DMS114 treated with DMSO at 0.1 percent for 48 hours (cell line): ENCODE measurements around the gene PRR16.

Source experiments
- DNase-seq: peaks from one replicate; lab custom pipeline; 2025; ENCODE audit not compliant: unreplicated experiment; lab: John Stamatoyannopoulos, UW

Gene PRR16

GRCh38 chr5:120512791-120513650 is 48.9 kb downstream of the PRR16 start:
- no peak for DNase-seq

DNA sequence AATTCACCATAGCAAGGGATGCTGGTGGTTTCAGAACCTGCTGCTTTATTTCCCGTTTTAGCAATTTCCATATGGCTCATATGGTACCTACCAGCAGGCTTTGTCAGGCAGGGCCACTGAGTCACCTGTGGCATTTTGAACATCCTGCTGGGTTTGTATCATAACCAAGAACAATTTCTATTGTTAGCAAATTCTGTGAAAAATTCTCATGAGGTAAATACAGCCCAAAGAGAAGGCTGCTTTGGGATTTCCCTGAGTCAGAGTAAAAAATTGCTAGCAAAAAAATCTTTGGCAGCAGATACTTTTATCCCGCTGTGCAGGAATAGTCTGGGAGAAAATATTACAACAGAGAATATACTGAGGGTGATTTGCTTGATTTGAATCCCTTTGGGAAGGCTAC is 52.7 kb downstream of the PRR16 start:
- DNase-seq, result no peak

GRCh38 chr5:120517607-120518252 is 53.6 kb downstream of the PRR16 start:
- no peak for DNase-seq

DNA sequence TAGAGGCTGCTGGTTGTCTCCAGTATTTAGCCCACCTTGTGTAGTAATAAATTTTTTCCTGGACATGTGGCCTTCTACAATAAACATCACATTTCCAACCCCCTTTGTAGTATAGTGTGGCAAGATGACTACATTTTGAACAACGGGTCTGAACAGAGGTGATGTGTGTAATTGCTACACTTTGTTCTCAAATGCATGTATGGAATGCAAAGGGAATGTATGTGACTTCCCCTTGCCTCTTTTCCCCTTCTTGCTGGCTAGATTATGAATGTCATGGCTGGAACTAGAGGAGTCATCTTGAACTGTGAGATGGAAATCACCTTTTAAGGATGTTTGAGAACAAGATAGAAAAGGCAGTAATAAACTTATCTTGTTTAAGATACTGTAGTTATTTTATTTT is 54.5 kb downstream of the PRR16 start:
- DNase-seq, result no peak

GRCh38 chr5:120527251-120527650 is 63.2 kb downstream of the PRR16 start:
- no peak for DNase-seq

GRCh38 chr5:120528609-120529008 is 64.5 kb downstream of the PRR16 start:
- no peak for DNase-seq

- no peak for DNase-seq
Observed at GRCh38 chr5:120529386-120529785, 65.3 kb downstream of the PRR16 start.

DNA sequence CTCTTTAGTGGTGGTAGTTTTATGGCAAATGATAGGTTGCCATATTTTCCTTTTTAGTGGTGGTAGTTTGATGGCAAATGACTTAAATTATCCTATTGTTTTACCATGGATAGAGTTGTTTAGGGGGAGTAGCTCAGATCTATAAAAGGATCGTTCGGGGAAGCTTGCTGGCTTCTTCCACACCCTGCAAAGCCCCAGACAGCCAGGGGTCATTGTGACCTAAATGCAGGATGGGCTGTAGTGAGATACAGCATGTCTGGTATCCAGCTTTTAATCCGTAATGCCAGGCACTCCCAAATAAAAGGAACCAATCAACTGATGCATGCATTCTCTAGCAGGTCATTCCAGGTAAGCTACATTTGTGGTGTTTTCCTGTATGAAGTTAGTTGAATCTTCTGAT is 67.1 kb downstream of the PRR16 start:
- DNase-seq, result no peak

DNA sequence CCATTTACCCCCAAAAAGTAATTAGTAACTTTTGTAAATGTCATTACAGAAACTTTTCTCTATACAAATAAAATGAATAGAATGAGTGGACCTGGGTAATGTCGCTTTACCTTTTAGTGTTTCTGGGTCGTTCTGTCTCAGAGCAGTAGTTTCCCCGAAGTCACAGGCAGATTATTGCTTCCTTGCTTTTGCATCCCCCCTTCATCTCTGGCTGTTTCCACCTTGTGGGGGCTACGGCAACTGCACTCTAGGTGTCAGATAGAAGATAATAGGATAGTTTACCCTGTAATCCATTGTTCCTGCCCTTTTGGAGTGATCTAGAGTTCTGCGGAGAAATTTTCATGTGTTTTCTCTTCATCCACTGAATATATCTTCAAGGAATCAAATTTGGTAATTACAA is 68.7 kb downstream of the PRR16 start:
- DNase-seq, result peak; percentile 3

DNA sequence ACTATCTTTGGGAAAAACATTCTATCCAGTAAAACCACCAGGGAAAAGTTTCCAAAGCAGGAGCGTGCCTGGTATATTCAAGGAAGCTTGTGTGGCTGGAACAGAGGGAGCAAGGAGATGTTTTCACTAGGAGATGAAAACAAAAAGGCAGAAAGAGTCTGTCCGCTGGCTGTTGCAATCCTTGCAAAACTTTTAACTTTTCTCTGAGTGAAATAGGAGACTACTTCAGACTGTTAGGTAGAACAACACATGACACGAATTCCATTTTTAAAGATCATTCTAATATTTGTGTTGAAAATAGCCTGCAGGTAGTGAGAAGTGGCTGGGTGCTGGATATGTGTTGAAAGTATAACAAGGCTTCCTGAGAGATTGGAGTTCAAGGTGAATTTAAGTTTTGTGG is 69.5 kb downstream of the PRR16 start:
- DNase-seq, result no peak

DNA sequence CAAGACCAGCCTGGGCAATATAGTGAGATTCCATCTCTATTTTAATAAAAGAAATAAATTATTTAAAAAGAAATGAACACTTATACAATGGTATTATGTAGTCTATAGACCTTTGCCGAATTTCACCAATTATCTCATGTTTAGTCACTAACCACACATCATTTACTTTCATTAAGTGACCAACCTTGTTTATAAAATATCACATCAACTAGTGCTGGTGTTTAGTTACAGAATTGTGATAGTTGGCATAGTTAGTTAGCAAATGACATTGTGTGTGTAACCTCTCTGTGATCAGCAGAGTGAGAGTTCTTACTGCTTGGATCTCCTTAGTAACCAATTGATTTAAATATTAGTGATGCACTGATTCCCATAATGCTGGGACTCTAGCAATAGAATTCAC is 71.8 kb downstream of the PRR16 start:
- DNase-seq, result no peak

GRCh38 chr5:120538149-120538548 is 74.0 kb downstream of the PRR16 start:
- no peak for DNase-seq

- no peak for DNase-seq
Observed at GRCh38 chr5:120538644-120539043, 74.5 kb downstream of the PRR16 start.

DNA sequence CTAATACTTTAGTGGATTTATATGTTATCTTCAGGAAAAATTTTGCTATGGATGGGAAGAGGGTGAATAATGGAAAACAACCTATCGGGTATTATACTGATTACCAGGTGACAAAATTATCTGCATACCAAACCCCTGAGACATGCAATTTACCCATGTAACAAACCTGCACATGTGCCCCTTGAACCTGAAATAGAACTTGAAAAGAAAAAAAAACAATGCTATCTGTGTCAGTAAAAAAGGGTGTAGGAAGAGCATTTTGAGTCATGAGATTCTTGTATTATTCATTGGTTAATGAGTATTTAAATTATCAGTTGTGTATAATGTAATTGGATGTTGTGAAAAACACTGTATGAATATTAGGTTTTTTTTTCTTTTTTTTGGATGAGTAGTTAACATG is 75.4 kb downstream of the PRR16 start:
- no peak for DNase-seq

DNA sequence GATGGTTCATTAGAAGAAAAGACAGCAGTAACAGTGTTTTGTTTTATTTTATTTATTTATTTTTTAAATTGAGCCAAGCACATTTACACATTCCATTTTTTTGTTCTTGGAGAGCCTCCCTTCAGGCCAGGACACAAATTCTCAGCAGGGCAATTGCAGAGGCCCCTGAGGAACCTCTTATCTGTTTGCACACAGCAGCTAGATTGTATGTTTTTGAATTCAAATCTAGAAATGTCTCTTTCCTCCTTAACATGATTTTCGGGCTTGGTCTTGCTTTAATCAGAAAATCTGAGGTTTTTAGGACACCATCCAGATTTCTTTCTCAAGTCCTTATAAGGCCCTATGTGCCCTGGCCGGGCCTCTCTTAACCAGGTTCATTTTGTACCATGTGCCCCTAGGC is 76.0 kb downstream of the PRR16 start:
- DNase-seq, result no peak

GRCh38 chr5:120544043-120544442 is 79.9 kb downstream of the PRR16 start:
- no peak for DNase-seq

GRCh38 chr5:120545007-120545406 is 80.9 kb downstream of the PRR16 start:
- DNase-seq, result no peak

DNA sequence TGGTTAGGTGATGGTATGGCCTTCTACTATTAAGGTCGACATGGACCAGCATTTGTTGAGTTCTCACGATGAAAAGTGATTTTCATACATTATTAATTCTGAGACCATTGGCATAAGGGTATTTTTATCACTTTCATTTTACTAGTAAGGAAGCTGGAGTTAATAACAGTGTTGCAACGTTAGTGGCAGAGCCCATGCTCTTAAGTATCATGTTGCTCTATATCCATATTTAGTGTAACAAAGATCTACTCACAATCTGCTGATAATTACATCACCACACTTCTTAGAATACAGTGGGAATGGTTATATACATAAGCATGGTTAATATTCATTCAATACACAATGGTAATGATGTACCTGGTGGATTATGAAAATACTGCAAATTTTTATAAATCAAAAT is 81.9 kb downstream of the PRR16 start:
- no peak for DNase-seq

- no peak for DNase-seq
Observed at GRCh38 chr5:120546922-120547321, 82.8 kb downstream of the PRR16 start.

- no peak for DNase-seq
Observed at GRCh38 chr5:120550358-120550757, 86.3 kb downstream of the PRR16 start.

DNA sequence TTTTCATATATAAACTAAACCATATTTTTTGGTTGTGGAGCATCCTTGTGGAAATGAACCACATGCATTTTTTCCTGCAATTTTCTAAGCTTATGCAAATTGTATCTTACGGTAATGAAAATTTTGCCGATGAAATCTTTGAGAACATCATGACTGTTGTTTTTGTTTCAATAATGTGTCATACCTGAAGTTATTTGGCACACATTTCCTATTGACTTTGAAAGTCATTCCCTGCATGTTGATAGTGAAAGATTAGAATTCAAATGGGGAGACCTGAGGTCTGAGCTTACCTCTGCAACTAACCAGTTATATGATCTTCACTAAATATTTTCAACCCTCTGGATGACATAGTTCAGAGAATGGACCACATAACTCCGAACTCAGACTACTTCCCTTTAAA is 88.5 kb downstream of the PRR16 start:
- DNase-seq, result no peak

- no peak for DNase-seq
Observed at GRCh38 chr5:120555345-120555744, 91.2 kb downstream of the PRR16 start.

- DNase-seq, result no peak
Observed at GRCh38 chr5:120564013-120564412, 99.9 kb downstream of the PRR16 start.
